Stimulated activated CD8-positive, alpha-beta memory T cell treated with anti-CD3 and anti-CD28 coated beads, Interleukin-4, amount 100 ng/mL, for 4 hours (primary cell): ENCODE data around the gene MYO18A.
"Not testable (repeated sequence)": the region's sequence is repeated elsewhere in the genome, so short reads cannot be mapped to it uniquely, and the experiment has no call there.

Experiments used
- DNase-seq, 2 donors: peaks; one replicate each; pipeline ENCODE4 v3.0.0-alpha.2; 2020; ENCODE audit warnings: low read depth in 2 of 2, low spot score in 1 of 2

Gene MYO18A

DNA sequence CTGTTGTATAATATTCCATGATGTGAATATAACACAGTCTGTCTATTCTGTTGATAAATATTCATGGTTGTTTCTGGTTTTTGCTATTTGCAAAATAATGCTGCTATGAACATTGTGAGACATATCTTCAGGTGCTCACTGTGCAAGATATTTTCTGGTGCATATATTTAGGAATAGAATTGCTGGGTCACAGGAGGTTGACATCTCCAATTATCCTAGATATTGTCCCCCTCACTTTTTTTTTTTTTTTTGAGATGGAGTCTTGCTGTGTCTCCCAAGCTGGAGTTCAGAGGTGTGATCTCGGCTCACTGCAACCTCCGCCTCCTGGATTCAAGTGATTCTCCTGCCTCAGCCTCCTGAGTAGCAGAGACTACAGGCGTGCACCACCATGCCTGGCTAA, 14.5 kb upstream of the MYO18A start:
- no peak for DNase-seq

DNA sequence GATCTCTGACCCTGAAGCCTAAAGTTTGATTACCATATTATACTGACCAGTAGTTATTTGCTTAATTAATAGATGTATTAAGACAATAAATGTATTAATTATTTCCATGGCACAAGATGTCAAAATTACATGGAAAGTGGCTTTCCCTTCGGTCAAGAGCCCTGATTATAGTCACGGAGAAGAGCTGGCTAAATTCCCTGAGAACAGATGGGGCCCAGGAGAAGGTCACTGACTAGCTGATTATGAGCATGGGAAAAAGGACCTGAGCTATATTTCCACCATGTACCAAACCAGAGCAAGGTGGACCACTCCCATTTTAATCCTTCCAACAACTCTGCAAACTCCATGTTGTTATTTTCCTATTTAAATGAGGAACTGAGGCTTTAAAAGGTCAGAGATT, 12.9 kb upstream of the MYO18A start:
- DNase-seq = no peak

DNA sequence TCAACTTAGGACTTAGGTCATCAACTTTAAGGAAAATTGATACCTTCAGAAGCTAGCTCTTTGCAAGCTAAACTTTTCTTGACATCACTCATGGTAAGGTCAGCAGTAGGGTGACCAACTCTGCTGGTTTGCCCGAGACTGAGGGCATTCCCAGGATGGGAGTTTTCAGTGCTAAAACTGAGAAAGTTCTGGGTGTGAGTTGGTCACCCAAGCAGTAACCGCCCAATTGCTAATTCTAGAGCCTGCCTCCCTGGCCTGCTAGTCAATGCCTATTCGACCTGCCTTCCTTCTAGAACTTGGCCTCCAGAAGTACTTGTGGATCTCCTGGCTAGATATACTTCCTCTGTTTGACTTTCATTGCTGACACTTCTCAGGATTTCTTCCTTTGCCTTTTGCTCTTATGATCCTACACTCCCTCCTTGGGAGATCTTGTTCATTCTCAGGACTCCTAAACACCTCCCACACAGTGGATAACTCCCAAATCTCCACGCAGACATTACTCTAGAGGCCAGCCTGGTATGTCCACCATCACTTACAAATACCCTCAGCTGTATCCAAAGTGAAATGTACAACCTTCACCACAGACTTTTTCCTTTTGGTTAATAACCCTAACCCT, 10.5 kb upstream of the MYO18A start:
- no peak for DNase-seq

DNA sequence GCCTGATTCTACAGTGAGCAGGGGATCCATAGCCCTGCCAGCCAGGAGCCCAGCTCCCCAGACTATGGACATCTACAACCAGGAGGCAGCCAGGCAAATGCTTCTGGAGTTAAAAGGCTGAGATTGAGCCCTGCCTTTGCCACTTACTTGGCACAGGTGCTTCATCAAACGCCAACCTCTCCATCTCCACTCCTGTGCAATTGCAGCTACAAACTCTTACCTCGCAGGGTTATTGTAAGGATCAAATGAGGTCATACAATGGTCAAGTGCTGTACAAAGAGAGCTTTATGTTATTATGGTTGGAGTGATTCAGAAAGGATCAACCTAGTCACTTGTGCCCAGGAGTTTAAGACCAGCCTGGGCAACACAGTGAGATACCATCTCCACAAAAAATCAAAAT, 9.8 kb upstream of the MYO18A start:
- no peak for DNase-seq

DNA sequence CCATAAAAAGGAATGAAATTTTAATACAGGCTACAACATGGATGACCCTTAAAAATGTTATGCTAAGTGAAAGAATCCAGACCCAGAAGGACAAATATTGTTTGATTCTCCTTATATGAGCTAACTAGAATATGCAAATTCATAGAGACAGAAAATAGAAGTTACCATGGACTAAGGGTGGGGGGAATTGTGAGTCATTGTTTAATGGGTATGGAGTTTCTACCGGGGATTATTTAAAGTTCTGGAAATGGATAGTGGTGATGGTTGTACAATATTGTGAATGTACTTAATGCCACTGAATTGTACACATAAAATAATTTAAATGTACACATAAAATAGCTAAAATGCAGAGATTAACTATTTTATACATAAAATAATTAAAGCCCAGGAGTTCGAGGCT, 9.2 kb upstream of the MYO18A start:
- no peak for DNase-seq

DNA sequence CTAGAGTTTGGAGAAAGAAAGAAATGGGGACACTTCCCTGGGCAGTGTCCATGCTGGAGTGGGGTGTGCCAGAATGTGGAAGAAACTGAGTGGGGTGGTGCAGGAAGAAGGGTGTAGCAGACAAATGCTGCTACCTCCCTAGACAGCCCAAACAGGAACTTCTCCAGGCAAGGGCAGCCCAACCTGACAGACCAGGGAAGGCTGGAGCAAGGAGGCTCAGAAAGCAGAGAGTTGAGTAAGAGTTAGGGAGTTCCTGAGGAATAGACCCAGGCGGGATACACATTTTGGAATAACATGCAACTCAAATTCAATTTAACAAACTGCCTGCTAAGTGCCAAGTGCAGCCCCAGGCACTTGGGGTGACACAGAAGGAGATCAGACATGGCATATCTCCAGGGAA, 1.0 kb upstream of the MYO18A start:
- no peak for DNase-seq

DNA sequence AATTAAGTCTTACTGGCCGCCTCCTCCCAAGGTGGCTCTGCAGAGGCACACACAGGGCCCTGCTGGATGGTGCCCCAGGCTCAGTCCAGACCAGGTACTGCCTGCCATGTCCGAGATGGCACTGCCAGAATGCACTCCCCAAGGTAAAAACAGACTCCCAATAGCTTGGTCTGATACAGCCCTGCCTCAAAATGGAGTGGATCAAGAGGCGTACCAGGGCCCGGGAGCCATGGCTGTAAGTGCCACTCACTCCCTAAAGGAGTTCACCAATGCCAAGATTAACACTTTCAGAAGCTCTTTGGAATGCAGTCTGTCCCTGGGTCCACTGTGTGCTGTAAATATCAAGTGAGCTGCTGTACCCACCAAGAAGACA, 576 bp upstream of the MYO18A start:
- DNase-seq = no peak

DNA sequence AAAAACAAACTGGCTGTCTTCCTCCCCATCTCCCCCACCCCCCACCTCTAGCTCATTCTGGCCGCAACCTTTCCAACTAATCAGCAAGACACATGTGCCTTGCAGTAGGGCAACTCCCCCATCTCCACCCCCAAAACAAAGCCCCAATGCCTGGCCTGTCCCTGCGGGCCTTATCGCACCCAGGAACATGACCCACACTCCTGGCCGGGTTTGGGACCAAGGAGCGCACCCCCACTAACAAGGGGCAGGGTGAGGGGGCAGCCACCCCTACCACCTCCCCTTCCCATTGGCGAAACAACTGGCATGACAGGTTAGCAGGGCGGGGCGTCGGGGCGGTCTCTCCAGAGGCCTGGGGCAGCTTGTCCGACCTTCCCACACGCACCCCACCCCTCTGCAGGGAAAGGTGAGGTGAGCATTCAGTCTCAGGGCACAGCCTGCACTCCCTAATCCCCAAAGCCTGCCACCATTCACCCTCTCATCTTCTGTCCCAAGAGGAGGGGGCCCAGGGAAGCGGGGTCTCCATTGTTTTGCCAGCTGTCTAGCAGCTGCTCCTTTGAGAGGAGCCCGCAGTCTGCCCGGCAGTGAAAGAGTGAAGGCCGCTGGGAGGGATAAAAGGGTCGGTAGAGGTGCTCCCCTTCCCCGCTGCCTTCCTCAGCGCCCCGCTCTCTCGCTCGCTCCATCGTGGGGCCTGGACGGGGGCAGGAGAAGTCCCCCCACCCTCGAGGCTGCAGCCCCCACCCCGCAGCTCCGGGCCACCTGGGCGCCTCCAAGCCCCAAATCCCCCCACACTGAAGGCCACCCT, 765 bp downstream of the MYO18A start:
- DNase-seq = no peak

DNA sequence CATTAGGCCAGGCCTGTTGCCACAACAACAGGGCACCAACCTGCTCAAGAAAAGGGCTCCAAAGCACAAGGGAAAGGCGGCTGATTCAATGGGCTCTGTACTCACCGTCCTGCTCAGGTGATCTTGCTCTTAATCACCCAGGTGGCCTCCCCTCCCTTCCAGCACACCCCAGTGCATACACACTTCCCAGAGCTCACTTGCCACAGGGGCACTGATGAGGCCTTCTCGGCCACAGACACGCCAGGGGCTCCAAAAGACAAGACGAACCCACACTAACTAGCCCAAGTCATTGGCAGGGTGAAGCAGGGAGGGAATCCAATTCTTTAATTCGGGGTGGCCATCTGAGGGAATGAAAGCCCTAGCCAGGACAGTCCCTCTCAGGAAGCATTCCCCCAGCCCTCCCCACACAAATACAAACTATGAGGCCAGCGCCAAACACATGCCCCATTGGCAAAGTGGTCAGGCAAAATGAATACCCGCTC, 1.4 kb downstream of the MYO18A start:
- no peak for DNase-seq

DNA sequence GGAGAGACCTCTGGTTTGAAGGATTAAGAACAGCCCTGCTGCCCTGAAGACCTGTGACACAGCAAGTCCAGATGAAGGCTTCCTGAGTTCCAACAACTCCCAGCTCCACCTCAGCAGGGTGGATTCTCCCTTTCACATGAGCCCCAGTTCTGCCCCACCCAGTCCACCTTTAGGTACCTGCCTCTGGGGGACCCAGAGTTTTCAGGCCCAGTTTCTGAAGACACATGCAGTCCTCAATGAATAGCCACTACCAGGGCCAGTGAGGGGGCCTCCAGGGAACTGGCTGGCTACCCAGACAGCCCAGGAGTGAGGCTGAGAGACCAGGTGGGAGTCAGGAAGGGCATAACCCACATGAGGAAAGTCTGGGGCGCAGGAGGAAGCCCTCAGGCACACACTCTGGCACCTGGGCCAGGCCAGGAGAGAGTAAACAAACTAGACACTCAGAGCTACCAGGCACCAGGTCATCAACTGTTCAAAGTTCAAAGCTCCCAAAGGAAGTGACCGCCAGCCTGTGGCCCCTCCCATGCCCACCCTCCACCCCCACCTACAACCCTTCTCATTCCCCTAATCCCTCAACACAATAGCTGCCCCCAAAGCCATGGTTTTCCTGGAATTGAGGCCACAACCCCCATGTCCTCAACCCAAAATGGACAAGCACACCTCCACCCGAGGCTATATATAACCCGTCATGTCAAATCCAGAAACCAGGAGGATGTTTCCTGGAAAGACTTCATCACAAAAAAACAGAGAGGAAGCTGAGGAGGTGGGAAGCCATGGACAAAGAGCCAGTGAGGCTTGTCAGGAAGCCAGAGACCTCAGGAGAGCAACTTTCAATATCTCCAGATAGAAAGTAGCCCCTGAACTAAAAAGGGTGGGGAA, 2.1 kb downstream of the MYO18A start:
- DNase-seq = no peak

DNA sequence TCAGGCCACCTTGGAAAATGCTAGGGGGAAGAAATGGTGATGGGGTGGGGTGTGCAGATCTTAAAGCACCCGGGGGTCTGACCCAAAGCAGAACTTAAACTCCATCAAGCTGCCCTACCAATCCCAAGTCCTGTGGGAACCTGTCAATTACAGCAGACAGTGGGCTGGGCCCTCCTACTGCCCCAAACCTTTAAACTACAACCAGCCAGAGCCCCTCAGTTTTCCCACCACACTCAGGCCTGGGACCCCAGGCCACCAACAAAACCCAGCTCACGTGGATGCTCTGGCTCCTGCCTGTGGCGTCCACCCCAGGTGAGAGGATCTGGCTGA, 2.7 kb downstream of the MYO18A start:
- DNase-seq = no peak

DNA sequence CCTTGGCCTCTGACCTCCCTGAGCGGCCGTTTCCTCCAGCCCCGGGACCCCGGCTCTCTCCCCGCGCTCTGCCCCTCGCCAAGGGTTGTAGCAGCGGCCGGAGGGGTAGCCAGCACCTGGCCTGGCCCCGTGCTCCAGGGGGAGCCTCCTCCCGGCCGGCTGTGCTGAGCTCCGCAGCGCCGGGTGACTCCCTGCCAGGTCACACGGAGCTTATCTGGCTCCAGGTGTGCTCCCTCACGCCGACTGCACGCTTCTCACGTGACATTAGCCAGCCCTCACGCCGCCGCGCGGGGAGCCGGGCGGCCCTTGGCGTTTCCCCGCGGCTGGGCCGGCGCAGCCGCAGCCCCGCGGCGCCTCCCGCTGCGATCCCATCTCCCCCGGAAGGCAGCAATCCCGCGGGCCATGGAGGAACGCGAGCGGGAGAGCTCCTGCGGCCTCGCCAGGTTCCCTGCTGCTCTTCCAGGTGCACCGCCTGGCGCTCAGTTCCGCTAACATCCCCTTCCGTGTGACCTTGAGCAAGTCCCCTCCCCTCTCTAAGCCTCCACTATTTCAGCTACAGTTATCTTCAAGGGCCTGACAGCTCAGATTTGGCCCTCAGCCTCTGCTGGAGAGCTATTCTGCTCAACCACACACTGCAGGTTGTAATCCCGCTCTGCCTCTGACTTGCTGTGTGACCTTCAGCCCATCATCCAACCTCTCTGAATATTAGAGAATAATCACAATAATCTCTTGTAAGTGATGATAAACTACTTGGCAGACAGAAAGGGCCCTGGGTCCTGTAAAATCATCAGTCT, 3.4 kb downstream of the MYO18A start:
- DNase-seq = peak in 1 of 2 donors; percentile 19

DNA sequence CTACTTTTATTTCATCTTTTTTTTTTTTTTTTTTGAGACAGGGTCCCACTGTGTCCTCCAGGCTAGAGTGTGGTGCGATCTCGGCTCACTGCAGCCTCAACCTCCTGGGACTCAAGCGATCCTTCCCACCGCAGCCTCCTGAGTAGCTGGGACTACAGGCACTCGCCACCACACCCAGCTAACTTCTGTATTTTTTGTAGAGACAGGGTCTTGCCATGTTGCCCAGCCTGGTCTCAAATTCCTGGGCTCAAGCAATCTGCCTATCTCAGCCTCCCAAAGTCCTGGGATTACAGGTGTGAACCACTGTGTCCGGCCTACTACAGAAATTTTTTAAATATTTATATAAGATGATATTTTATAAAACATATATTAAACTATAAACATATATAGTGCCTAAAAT, 4.8 kb downstream of the MYO18A start:
- DNase-seq = no peak

DNA sequence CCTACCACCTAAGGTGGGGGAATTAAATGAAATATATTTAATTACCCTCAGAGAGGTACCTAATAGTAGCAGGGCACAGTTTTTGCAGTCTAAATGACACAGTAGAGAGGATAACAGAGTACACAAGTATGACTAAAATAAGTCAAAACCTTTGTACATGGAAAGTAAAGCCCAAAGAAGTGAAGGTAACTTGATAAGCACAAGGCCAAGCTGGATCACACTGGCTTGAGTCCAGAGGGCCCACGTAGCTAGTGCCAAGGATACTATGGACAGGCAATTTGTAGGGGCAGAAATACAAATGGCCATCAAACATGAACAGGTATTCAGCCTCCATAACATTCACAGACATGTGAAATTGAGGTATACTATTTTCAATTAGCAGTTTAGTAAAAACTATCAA, 7.6 kb downstream of the MYO18A start:
- no peak for DNase-seq

DNA sequence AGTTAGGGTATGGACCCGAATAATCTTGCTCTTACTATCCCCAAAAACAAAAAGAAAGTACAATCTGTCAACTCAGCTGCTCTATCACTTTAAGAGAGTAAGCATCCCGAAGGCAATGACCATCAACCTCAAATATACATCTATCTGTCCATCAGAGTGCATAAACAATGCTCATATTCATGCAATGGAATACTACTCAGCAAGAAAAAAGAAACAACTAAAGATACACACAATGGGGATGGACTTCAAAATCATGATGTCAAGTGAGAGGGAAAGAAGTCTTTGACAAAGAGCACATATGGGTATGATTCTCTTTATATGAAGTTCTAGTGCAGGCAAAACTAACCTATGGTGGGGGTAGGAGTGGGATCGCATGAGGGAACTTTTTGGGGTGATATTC, 9.5 kb downstream of the MYO18A start:
- no peak for DNase-seq

DNA sequence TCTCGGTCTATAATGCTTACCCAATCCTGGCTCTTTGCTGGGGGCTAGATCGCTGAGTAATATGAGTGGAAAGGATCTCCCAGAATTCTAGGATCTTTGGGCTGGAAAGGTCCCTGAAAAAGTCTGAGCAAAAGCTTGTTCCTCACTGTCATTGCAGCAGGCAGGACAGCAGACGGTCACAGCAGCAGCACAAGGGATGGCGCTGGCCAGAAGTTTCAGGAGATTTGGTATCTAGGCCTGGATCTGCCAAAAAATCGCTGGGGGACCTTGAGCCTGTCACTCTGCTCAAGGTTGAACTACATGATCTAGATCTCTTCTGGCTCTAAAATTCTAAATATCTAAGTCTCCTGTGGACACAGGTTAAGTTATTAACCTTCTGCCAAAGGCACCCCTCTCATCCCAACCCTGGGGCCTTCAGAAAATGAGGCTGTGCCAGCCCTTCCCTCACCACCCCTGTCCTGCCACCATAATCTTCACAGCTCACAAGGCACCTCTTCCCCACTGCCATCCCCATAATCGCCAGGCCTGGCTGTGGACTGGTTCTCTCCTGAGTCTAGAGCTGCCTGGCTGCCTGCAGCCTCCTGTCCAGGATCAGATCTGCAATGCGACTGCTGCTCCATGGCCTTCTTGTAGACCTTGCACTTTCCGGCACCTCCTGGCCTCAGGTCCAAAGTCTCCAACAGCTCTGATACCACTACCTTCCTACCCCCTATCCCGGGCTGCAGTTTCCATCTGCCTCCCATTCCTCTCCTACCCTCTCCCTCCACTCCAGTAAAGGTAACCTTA, 10.2 kb downstream of the MYO18A start:
- no peak for DNase-seq

DNA sequence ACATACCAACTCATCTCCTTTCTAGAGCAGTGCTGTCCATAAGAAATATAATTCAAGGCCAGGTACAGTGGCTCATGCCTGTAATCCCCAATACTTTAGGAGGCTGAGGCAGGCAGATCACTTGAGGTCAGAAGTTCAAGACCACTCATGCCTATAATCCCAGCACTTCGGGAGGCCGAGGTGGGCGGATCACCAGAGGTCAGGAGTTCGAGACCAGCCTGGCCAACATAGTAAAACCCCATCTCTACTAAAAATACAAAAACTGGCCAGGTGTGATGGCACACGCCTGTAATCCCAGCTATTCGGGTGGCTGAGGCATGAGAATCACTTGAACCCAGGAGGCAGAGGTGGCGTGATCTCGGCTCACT, 11.5 kb downstream of the MYO18A start:
- not testable (repeated sequence) for DNase-seq

DNA sequence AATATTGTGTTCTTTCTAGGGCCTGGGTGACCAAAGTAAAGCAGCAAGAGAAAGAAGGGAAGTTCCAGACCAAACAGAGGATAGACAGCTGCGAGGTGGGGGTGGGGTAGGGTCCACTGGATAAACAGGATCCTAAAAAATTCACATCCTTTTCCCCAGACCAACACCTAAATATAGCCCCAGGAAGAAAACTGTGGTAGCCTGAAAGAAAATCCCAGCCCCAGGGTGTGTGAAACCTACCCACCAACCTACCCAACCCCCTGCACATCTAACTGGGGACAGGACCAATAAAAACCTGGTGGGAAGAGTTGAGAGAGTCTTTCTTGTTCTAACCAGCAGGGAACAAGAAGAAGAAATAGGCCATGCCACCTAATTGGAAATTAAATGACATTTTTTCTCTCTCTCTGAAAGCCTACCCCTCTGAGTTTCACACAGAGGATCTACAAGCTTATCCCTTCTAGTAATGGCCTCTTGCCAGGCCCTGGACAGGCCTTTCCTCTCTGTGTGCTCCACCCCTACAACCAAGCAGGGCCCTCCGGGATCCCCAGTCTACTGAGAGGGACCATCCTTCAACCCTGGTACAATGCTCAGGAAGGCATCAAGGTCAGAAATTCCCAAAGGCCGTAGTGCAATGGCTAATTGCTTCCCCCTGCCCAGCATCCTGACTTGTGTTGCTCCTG, 12.0 kb downstream of the MYO18A start:
- no peak for DNase-seq

DNA sequence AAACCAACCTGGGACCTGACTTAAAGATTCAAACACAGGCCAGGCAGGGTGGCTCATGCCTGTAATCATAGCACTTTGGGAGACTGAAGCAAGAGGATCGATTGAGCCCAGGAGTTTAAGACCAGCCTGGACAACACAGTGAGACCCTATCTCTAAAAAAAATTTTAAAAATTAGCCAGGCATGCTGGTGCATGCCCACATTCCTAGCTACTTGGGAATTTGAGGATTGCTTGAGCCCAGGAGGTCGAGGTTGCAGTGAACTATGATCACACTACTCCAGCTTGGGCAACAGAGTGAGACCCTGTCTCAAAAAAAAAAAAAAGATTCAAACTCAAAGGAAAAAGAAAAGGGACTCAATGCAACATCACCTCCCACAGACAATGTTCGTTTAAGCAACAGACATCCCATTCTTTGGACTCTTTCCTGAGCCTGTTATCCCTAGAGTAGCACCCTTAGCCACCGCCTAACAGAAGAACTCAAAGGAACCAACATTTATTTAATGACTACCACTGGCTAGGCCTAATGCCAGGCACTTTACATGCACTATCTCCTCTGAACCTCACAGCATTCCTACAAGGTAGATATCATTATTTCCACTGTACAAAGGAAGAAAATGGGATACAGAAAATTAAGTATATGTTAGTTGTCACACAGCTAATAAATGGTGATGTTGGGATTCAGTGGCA, 12.7 kb downstream of the MYO18A start:
- DNase-seq = no peak
